ENCODE results near the gene RNF224.

- TF ChIP-seq EZH2 (IDR thresholded peaks at IDR 0.05) (no peak), FOXP2 (optimal IDR thresholded peaks at IDR 0.05; ENCODE audit: control extremely low read depth, extremely low read length, insufficient read depth) (no peak), POLR2AphosphoS5 (IDR thresholded peaks at IDR 0.05; ENCODE audit: borderline replicate concordance, low read depth, low read length) (no peak)
These were observed 9.1 kb downstream of the RNF224 start for GRCh38 chr9:137236238-137236935.

Data from SK-N-MC (cell line).